ENCODE measurements around the gene ZBTB47. TPM values are rescaled to one million over a fixed set of nuclear protein-coding genes. Genes with fewer than 3 reads are reported as not detected.

The ZBTB47 gene
- polyA plus RNA-seq, 1 donor (not counting 4 experiments of a cell fraction or from before 2014, with no cell fraction given): 5.1 TPM

- Histone ChIP-seq H3K36me3 (ENCODE audit: control insufficient read depth in 2 of 2, extremely low read depth in 1 of 2, insufficient read depth in 2 of 2, low read length in 2 of 2) (peaks cover 9 to 10% of the 10 kb centered on the region in 2 experiments), H3K9ac (ENCODE audit: control insufficient read depth, extremely low read depth, insufficient read depth, low read length) (no peak overlapping the region), H3K79me2 (ENCODE audit: control insufficient read depth, insufficient read depth, low read length) (peaks cover 9% of the 10 kb centered on the region), H3K4me2 (ENCODE audit: control insufficient read depth, extremely low read depth, insufficient read depth, low read depth, low read length) (no peak overlapping the region), H3K4me1 (ENCODE audit: control insufficient read depth, extremely low read depth, insufficient read depth, low read length) (peaks cover 30% of the 10 kb centered on the region), H3K9me3 (ENCODE audit: control insufficient read depth, low read depth, low read length) (no peaks in the 10 kb centered on the region), H3K9me1 (ENCODE audit: control insufficient read depth, extremely low read depth, insufficient read depth, low read length) (peaks cover 5% of the 10 kb centered on the region), H2AFZ (ENCODE audit: control insufficient read depth, low read length) (no peak overlapping the region), H3K27ac (ENCODE audit: control insufficient read depth, insufficient read depth, low read length) (no peak overlapping the region), H3K4me3 (ENCODE audit: control insufficient read depth in 2 of 3, extremely low read depth in 1 of 3, insufficient read depth in 2 of 3, low read depth in 1 of 3, low read length in 3 of 3) (no peak overlapping the region), H4K20me1 (ENCODE audit: control insufficient read depth, extremely low read depth, insufficient read depth, low read length) (peaks cover 3% of the 10 kb centered on the region), H3K27me3 (ENCODE audit: control insufficient read depth, extremely low read depth, insufficient read depth, low read length) (no peaks in the 10 kb centered on the region)
- TF ChIP-seq CTCF (optimal IDR thresholded peaks at IDR 0.05 in 1 of 3, IDR thresholded peaks at IDR 0.05 in 1 of 3, conservative IDR thresholded peaks at IDR 0.05 in 1 of 3; ENCODE audit: extremely low read depth in 1 of 3, insufficient read depth in 2 of 3, low read length in 3 of 3): no peak
- TF ChIP-seq EZH2 (IDR thresholded peaks at IDR 0.05; ENCODE audit: low read length): no peak
- FAIRE-seq: no peak
- dilution Hi-C loops (cut with MboI; ENCODE audit: extremely low pct_ligation_motif_present, low sequenced_read_pairs): no loop called here
- DNase-seq (ENCODE audit: low read depth, low spot score): no peak
Observed at GRCh38 chr3:42649783-42650182, 3.7 kb upstream of the ZBTB47 start.

- TF ChIP-seq CTCF (optimal IDR thresholded peaks at IDR 0.05 in 1 of 3, IDR thresholded peaks at IDR 0.05 in 1 of 3, conservative IDR thresholded peaks at IDR 0.05 in 1 of 3; ENCODE audit: extremely low read depth in 1 of 3, insufficient read depth in 2 of 3, low read length in 3 of 3) (no peak), EZH2 (IDR thresholded peaks at IDR 0.05; ENCODE audit: low read length) (no peak)
- Histone ChIP-seq H4K20me1 (ENCODE audit: control insufficient read depth, extremely low read depth, insufficient read depth, low read length) (peaks cover 6% of the 10 kb centered on the region), H3K36me3 (ENCODE audit: control insufficient read depth in 2 of 2, extremely low read depth in 1 of 2, insufficient read depth in 2 of 2, low read length in 2 of 2) (peaks cover 7 to 9% of the 10 kb centered on the region in 2 experiments), H3K9ac (ENCODE audit: control insufficient read depth, extremely low read depth, insufficient read depth, low read length) (peak overlapping the region; percentile 47), H3K79me2 (ENCODE audit: control insufficient read depth, insufficient read depth, low read length) (peaks cover 14% of the 10 kb centered on the region), H3K4me2 (ENCODE audit: control insufficient read depth, extremely low read depth, insufficient read depth, low read depth, low read length) (peak overlapping the region; percentile 83), H3K4me3 (ENCODE audit: control insufficient read depth in 2 of 3, extremely low read depth in 1 of 3, insufficient read depth in 2 of 3, low read depth in 1 of 3, low read length in 3 of 3) (peak overlapping the region in 1 of 3 experiments; percentile 23), H3K27ac (ENCODE audit: control insufficient read depth, insufficient read depth, low read length) (peak overlapping the region; percentile 79), H3K27me3 (ENCODE audit: control insufficient read depth, extremely low read depth, insufficient read depth, low read length) (no peaks in the 10 kb centered on the region), H2AFZ (ENCODE audit: control insufficient read depth, low read length) (peak overlapping the region; percentile 68), H3K9me3 (ENCODE audit: control insufficient read depth, low read depth, low read length) (no peaks in the 10 kb centered on the region), H3K9me1 (ENCODE audit: control insufficient read depth, extremely low read depth, insufficient read depth, low read length) (peaks cover 7% of the 10 kb centered on the region), H3K4me1 (ENCODE audit: control insufficient read depth, extremely low read depth, insufficient read depth, low read length) (peaks cover 43% of the 10 kb centered on the region)
- DNase-seq (ENCODE audit: low read depth, low spot score) (no peak), FAIRE-seq (peak; percentile 90)
- dilution Hi-C loops (cut with MboI; ENCODE audit: extremely low pct_ligation_motif_present, low sequenced_read_pairs): no loop called here
Observed at GRCh38 chr3:42651248-42652091, 2.0 kb upstream of the ZBTB47 start.
